ENCODE results near the gene NUP214.
"Not testable (repeated sequence)": the region's sequence is repeated elsewhere in the genome, so short reads cannot be mapped to it uniquely, and the experiment has no call there.

The NUP214 gene

GRCh38 chr9:131264231-131264630 is 138.8 kb downstream of the NUP214 start:
- H3K36me3 Mint-ChIP-seq (ENCODE audit: low read depth), result peaks cover 29% of the 10 kb centered on the region
- DNase-seq, result peak; percentile 44
- peaks cover 77% of the 10 kb centered on the region for H3K4me1 Mint-ChIP-seq
- peak overlapping the region; percentile 49 for H3K4me3 Mint-ChIP-seq
- peak; percentile 6 for ATAC-seq
- peak overlapping the region; percentile 98 for H3K27ac Mint-ChIP-seq
- H3K27me3 Mint-ChIP-seq, result no peaks in the 10 kb centered on the region
- H3K9me3 Mint-ChIP-seq, result no peaks in the 10 kb centered on the region

- Mint-ChIP-seq H3K4me3 (peak overlapping the region; percentile 76), H3K9me3 (no peaks in the 10 kb centered on the region), H3K27ac (peak overlapping the region; percentile 98), H3K4me1 (peaks cover 92% of the 10 kb centered on the region), H3K36me3 (ENCODE audit: low read depth) (peaks cover 15% of the 10 kb centered on the region), H3K27me3 (no peaks in the 10 kb centered on the region)
- ATAC-seq (peak; percentile 50), DNase-seq (peak; percentile 64)
Measured at GRCh38 chr9:131266266-131267229, 141.2 kb downstream of the NUP214 start.

- peaks cover 32% of the 10 kb centered on the region for H3K36me3 Mint-ChIP-seq (ENCODE audit: low read depth)
- H3K27me3 Mint-ChIP-seq, result no peaks in the 10 kb centered on the region
- H3K4me1 Mint-ChIP-seq, result peaks cover 70% of the 10 kb centered on the region
- peak; percentile 68 for DNase-seq
- peak; percentile 17 for ATAC-seq
- H3K27ac Mint-ChIP-seq, result peak overlapping the region; percentile 98
- H3K4me3 Mint-ChIP-seq, result peak overlapping the region; percentile 98
- H3K9me3 Mint-ChIP-seq, result no peaks in the 10 kb centered on the region
Measured at GRCh38 chr9:131270171-131271015, 145.0 kb downstream of the NUP214 start.

GRCh38 chr9:131271016-131271273 is 145.6 kb downstream of the NUP214 start:
- H3K27ac Mint-ChIP-seq, result peak overlapping the region; percentile 98
- not testable (repeated sequence) for H3K27me3 Mint-ChIP-seq, H3K9me3 Mint-ChIP-seq, DNase-seq, ATAC-seq
- H3K36me3 Mint-ChIP-seq (ENCODE audit: low read depth), result peaks cover 37% of the 10 kb centered on the region
- peak overlapping the region; percentile 98 for H3K4me3 Mint-ChIP-seq
- peaks cover 65% of the 10 kb centered on the region for H3K4me1 Mint-ChIP-seq

GRCh38 chr9:131271506-131271931 is 146.1 kb downstream of the NUP214 start:
- peaks cover 38% of the 10 kb centered on the region for H3K36me3 Mint-ChIP-seq (ENCODE audit: low read depth)
- peaks cover 59% of the 10 kb centered on the region for H3K4me1 Mint-ChIP-seq
- DNase-seq (no peak), ATAC-seq (no peak)
- no peaks in the 10 kb centered on the region for H3K9me3 Mint-ChIP-seq
- H3K27ac Mint-ChIP-seq, result peak overlapping the region; percentile 98
- peak overlapping the region; percentile 98 for H3K4me3 Mint-ChIP-seq
- no peaks in the 10 kb centered on the region for H3K27me3 Mint-ChIP-seq

- H3K36me3 Mint-ChIP-seq (ENCODE audit: low read depth), result peaks cover 38% of the 10 kb centered on the region
- H3K27ac Mint-ChIP-seq, result peak overlapping the region; percentile 98
- DNase-seq (no peak), ATAC-seq (no peak)
- H3K27me3 Mint-ChIP-seq, result no peaks in the 10 kb centered on the region
- H3K9me3 Mint-ChIP-seq, result no peaks in the 10 kb centered on the region
- peak overlapping the region; percentile 98 for H3K4me3 Mint-ChIP-seq
- H3K4me1 Mint-ChIP-seq, result peaks cover 52% of the 10 kb centered on the region
Measured at GRCh38 chr9:131272212-131272611, 146.8 kb downstream of the NUP214 start.

GRCh38 chr9:131273146-131273855 is 147.9 kb downstream of the NUP214 start:
- Mint-ChIP-seq H3K36me3 (ENCODE audit: low read depth) (peaks cover 38% of the 10 kb centered on the region), H3K27ac (peak overlapping the region; percentile 98), H3K27me3 (no peaks in the 10 kb centered on the region), H3K4me1 (peaks cover 47% of the 10 kb centered on the region), H3K4me3 (peak overlapping the region; percentile 98), H3K9me3 (no peaks in the 10 kb centered on the region)
- DNase-seq, result peak; percentile 56
- no peak for ATAC-seq

- Mint-ChIP-seq H3K4me3 (peak overlapping the region; percentile 98), H3K9me3 (no peaks in the 10 kb centered on the region), H3K4me1 (peaks cover 47% of the 10 kb centered on the region), H3K27ac (peak overlapping the region; percentile 98), H3K36me3 (ENCODE audit: low read depth) (peaks cover 38% of the 10 kb centered on the region), H3K27me3 (no peaks in the 10 kb centered on the region)
- no peak for ATAC-seq
- DNase-seq, result peak; percentile 39
Measured at GRCh38 chr9:131273856-131274673, 148.7 kb downstream of the NUP214 start.

GRCh38 chr9:131274674-131275331 is 149.4 kb downstream of the NUP214 start:
- Mint-ChIP-seq H3K9me3 (no peaks in the 10 kb centered on the region), H3K4me1 (peaks cover 41% of the 10 kb centered on the region), H3K27me3 (no peaks in the 10 kb centered on the region), H3K27ac (peak overlapping the region; percentile 98), H3K4me3 (peak overlapping the region; percentile 98), H3K36me3 (ENCODE audit: low read depth) (peaks cover 36% of the 10 kb centered on the region)
- ATAC-seq (peak; percentile 13), DNase-seq (peak; percentile 50)

- Mint-ChIP-seq H3K27ac (peak overlapping the region; percentile 98), H3K4me3 (peak overlapping the region; percentile 98), H3K36me3 (ENCODE audit: low read depth) (peaks cover 36% of the 10 kb centered on the region), H3K9me3 (no peaks in the 10 kb centered on the region), H3K4me1 (peaks cover 36% of the 10 kb centered on the region), H3K27me3 (no peaks in the 10 kb centered on the region)
- ATAC-seq (peak; percentile 8), DNase-seq (peak; percentile 54)
Measured at GRCh38 chr9:131275332-131276093, 150.1 kb downstream of the NUP214 start.

GRCh38 chr9:131276094-131276888 is 150.9 kb downstream of the NUP214 start, which contains the start of gene FAM78A:
Gene FAM78A, minus strand, starts transcription at chr9:131276510. Its CDS starts 331 bp downstream, at chr9:131276179.
- peaks cover 36% of the 10 kb centered on the region for H3K36me3 Mint-ChIP-seq (ENCODE audit: low read depth)
- ATAC-seq (no peak), DNase-seq (peak; percentile 59)
- H3K27ac Mint-ChIP-seq, result peak within 1 kb of the TSS; percentile 98
- H3K4me3 Mint-ChIP-seq, result peak within 1 kb of the TSS; percentile 98
- no peaks in the 10 kb centered on the region for H3K9me3 Mint-ChIP-seq
- H3K27me3 Mint-ChIP-seq, result no peaks in the 10 kb centered on the region
- H3K4me1 Mint-ChIP-seq, result peaks cover 29% of the 10 kb centered on the region

GRCh38 chr9:131276891-131277286 is 151.5 kb downstream of the NUP214 start:
- peak overlapping the region; percentile 46 for H3K4me3 Mint-ChIP-seq
- ATAC-seq (peak; percentile 9), DNase-seq (peak; percentile 53)
- H3K27me3 Mint-ChIP-seq, result peaks cover 1% of the 10 kb centered on the region
- H3K27ac Mint-ChIP-seq, result no peak overlapping the region
- H3K4me1 Mint-ChIP-seq, result peaks cover 27% of the 10 kb centered on the region
- H3K9me3 Mint-ChIP-seq, result no peaks in the 10 kb centered on the region
- H3K36me3 Mint-ChIP-seq (ENCODE audit: low read depth), result peaks cover 34% of the 10 kb centered on the region

Measured in activated naive CD8-positive, alpha-beta T cell treated with anti-CD3 and anti-CD28 coated beads, Interleukin-2, amount 50 U/mL, for 24 hours (primary cell).